ENCODE data around the gene ADCY3. TPM values are rescaled to one million over a fixed set of nuclear protein-coding genes. Genes with fewer than 3 reads are reported as not detected.

The ADCY3 gene
- total RNA-seq, 1 donor from 2014 or later, result 19.8 TPM

DNA sequence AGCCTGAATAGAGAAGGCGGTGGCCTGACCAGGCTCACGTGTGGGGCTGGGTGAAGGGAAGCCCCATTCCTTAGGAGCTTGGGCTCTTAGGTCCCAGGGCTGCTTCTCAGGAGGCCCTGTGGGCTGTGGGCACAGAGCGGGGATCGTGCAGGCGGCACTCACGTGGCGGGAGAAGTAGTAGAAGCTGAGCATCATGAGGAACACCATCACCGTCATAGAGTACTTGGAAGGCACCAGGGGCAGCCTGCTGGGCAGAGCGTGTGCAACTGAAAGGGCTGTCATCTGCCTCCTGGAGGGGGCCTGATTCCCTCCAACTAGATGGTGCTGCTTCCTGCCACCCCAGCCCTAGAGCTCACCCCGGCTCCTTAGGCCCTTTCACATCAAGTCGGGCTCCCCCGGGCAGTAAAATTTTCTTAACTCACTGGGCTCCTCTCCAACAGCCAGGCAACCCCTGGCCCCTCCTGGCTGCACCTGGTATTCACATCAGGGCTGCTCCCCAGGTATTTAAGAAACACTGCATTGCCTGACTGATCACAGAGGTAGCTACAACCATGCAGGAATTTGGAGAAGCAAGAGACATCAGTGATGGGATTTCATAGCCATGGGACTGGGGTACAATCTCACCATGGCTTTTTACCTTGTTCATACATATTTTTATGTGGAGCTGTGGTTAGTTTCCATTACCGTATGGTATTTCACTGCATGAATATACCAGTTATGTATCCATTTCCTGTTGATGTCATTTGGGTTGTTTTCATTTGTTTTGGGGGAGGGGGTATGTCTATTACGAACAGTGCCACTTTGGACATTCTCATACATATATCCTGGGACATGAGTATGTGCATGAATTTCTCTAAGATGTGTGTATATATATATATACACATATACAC is 93.9 kb downstream of the ADCY3 start:
- DNase-seq (no peak), ATAC-seq (ENCODE audit: poor library complexity) (no peak)
- intact Hi-C loops (cut with DNase I), result loop anchor here (2.0 kb wide), 1 partner anchor 415 kb away; no protein-coding TSS in a partner anchor

DNA sequence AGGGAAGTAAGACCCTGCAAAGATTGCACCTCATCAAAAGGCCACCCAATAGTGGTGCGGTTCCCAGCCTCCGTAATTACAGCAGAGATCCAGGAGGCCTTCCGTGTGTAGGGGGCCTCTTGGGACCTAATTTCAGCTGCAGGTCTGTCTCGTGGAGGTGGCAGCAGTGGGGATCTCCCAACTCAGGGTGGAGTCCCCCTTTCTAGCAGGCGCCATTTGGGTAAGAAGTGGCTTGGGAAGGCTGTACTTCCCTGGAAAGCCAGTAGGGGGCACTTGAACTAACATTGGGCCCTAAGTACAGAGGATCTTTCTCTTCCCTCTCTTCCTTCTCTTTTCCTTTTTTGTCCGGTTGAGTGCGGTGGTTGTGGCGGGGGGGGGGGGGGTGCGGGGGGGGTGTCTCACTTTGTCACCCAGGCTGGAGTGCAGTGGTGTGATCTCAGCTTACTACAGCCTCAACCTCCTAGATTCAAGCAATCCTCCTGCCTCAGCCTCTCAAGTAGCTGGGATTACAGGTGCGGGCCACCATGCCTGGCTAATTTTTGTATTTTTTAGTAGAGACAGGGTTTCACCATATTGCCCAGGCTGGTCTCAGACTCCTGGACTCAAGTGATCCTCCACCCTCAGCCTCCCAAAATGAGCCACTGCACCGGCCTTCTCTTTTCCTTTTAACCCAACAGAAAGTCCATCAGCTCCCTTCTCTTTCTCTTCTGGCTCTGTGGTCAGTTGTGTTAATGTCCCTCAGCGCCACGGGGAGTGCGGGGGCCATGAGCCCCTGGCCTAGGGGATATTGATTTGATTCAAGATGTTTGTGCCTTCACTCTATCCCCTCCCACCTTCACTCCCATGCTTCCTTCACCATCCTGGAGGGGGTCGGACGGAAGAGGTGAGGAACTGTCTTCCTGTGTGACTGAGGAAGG is 94.8 kb downstream of the ADCY3 start:
- DNase-seq (no peak), ATAC-seq (ENCODE audit: poor library complexity) (no peak)
- intact Hi-C loops (cut with DNase I), result no loop called here

DNA sequence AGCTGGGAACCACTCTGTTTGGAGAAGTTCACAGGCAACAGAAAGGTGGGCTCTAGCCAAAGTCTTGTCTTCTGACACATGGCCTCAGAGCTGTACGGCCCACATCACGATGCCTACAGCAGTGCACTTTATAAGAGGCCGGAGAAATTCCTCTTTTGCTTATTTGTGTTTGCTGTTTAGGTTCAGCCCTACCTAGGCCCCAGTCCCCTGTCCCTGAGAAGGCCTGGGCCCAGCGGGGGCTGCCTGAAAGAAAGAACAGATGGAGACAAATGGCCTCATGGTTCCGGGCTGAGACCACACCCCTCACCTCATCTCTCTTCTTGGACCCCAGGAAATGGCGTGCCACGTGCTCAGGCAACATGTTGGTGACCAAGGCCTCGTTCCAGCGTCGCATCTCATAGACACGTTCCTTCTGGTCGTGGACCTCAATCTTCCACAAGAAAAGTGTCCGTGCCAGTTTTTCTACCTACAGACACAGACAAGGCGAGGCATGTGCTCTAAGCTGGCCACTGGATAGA is 95.9 kb downstream of the ADCY3 start:
- intact Hi-C loops (cut with DNase I), result no loop called here
- no peak for ATAC-seq (ENCODE audit: poor library complexity)
- peak; percentile 39 for DNase-seq

GRCh38 chr2:24822049-24822706 is 97.9 kb downstream of the ADCY3 start:
- ATAC-seq (ENCODE audit: poor library complexity) (no peak), DNase-seq (no peak)
- intact Hi-C loops (cut with DNase I), result no loop called here

- DNase-seq (peak; percentile 34), ATAC-seq (ENCODE audit: poor library complexity) (no peak)
- intact Hi-C loops (cut with DNase I), result no loop called here
These were observed 98.6 kb downstream of the ADCY3 start for GRCh38 chr2:24821433-24821891.

DNA sequence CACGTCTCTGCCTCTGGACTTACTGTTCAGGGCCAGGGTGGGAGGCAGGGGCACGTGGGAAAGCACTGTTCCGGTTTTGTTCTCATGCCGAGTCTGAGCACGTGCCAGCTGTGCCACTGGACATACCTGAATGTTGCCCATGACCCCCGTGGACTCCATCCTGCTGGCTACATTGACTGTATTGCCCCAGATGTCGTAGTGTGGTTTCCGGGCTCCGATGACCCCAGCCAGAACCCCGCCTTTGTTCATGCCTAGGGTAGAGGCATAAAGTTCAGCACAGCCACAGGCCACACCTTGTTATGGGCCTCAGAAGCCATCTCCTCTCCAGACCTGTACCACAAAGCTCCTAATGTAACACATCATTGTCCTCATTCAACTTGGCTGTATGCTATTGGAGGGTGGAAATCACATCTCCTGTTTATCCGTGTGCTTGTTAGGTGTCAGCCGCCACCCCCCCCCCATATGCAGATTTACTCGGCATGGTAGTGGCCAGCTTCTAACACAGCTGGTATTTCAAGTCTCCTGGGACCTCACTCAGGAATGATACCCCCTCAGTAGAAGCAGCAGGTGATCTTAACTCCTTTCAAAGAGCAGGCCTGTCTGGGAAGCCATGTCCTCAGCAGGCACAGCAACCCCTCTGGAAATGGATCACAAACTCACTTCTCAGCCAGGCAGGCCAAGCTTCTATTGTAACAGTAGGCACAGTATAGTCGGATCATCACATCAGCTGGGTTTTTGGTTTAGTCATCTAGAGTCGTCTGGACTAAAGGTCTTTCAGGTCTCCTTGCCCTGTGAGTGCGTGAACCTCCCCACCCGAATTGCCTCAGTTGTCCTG is 99.2 kb downstream of the ADCY3 start:
- DNase-seq (no peak), ATAC-seq (ENCODE audit: poor library complexity) (no peak)
- intact Hi-C loops (cut with DNase I), result no loop called here

GRCh38 chr2:24820175-24820513 is 99.9 kb downstream of the ADCY3 start:
- ATAC-seq (ENCODE audit: poor library complexity) (no peak), DNase-seq (no peak)
- intact Hi-C loops (cut with DNase I), result no loop called here

DNA sequence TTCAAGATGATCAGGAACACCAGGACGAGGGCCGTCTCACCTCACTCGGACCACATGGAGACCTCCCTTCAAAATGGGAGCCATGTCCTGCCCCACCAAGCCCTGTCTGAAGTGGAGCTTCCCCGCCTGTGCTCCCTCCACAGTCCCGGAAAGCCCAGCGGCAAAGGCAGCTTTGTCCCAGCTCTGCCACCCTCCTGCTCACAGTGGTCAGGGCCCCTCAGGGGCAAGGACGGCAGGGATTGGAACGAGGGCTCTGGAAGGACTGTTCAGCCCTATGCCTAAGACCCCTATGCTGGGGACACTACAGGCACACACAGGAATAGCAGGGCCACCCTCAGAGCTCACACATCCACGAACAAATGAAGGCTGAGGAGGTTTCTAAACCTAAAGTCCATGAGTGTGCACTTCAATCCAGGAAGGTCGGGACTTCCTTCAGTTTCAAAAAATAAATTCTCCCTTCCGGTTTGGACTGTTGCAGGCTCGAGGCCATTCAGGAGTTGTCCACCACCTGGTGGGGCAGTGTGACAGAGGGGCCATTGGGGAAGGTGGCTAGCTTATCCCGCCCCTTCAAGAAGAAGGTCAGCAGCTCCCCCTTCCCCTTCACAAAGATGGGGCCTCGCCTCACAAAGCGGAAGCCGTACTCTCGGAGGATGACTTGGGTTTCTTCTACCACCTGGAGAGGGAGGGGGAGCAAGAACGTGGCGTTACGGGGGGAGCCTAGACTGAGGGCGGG is 100.4 kb downstream of the ADCY3 start:
- no peak for ATAC-seq (ENCODE audit: poor library complexity)
- no peak for DNase-seq
- intact Hi-C loops (cut with DNase I), result no loop called here

GRCh38 chr2:24818721-24819167 is 101.3 kb downstream of the ADCY3 start:
- intact Hi-C loops (cut with DNase I), result no loop called here
- DNase-seq (no peak), ATAC-seq (ENCODE audit: poor library complexity) (peak; percentile 51)

DNA sequence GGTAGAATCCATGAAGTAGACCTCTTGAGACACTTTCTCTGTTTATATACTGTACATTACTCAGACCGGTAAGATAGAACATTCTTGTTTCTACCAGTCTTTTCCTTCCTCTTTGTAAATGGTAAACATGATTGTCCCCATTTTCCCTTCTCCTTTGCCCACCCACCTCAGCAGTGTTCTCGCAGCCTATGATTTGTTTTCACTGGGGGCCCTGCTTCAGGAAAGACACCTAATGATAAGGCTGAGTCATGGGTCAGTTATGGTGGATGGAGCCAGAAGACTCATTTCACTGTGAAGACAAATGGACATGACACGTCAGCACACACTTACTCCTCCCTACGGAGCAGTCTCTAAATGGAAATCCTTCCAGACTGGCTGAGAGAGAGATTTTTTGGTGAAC is 103.2 kb downstream of the ADCY3 start:
- DNase-seq (no peak), ATAC-seq (ENCODE audit: poor library complexity) (no peak)
- intact Hi-C loops (cut with DNase I), result no loop called here

GRCh38 chr2:24816404-24816803 is 103.6 kb downstream of the ADCY3 start:
- intact Hi-C loops (cut with DNase I), result no loop called here
- DNase-seq, result no peak
- no peak for ATAC-seq (ENCODE audit: poor library complexity)

DNA sequence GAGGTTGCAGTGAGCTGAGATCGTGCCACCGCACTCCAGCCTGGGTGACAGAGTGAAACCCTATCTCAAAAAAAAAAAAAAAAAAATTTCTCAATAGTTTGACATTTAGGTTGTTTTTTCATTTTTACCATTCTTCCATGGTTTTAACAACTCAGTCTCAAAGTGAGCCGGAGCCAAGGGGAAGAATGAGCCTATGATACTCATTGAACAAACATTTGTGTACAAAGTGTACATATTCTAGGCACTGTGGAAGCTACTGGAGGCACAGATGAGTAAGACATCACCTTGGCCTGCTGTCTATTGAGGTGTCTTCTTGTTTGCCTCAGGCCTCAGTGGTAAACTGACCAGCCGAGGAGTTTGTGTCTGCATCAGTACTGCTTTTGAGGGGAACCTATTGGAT is 104.9 kb downstream of the ADCY3 start:
- intact Hi-C loops (cut with DNase I), result no loop called here
- ATAC-seq (ENCODE audit: poor library complexity) (no peak), DNase-seq (no peak)

GRCh38 chr2:24814516-24814915 is 105.5 kb downstream of the ADCY3 start:
- DNase-seq, result no peak
- intact Hi-C loops (cut with DNase I), result no loop called here
- ATAC-seq (ENCODE audit: poor library complexity), result no peak

GRCh38 chr2:24813691-24814137 is 106.3 kb downstream of the ADCY3 start:
- intact Hi-C loops (cut with DNase I), result no loop called here
- no peak for ATAC-seq (ENCODE audit: poor library complexity)
- DNase-seq, result no peak

GRCh38 chr2:24809316-24810007 is 110.6 kb downstream of the ADCY3 start:
- DNase-seq, result no peak
- intact Hi-C loops (cut with DNase I), result no loop called here
- ATAC-seq (ENCODE audit: poor library complexity), result no peak

GRCh38 chr2:24806661-24807036 is 113.4 kb downstream of the ADCY3 start:
- ATAC-seq (ENCODE audit: poor library complexity), result no peak
- intact Hi-C loops (cut with DNase I), result no loop called here
- DNase-seq, result no peak

Data from Right ventricle myocardium superior (tissue), 1 donor.